Stimulated activated CD8-positive, alpha-beta memory T cell treated with anti-CD3 and anti-CD28 coated beads, Interleukin-4, amount 100 ng/mL, for 48 hours (primary cell): ENCODE data around the gene LLCFC1.

Source experiments
- DNase-seq: peaks from one replicate; pipeline ENCODE4 v3.0.0-alpha.2; 2020

LLCFC1 gene

DNA sequence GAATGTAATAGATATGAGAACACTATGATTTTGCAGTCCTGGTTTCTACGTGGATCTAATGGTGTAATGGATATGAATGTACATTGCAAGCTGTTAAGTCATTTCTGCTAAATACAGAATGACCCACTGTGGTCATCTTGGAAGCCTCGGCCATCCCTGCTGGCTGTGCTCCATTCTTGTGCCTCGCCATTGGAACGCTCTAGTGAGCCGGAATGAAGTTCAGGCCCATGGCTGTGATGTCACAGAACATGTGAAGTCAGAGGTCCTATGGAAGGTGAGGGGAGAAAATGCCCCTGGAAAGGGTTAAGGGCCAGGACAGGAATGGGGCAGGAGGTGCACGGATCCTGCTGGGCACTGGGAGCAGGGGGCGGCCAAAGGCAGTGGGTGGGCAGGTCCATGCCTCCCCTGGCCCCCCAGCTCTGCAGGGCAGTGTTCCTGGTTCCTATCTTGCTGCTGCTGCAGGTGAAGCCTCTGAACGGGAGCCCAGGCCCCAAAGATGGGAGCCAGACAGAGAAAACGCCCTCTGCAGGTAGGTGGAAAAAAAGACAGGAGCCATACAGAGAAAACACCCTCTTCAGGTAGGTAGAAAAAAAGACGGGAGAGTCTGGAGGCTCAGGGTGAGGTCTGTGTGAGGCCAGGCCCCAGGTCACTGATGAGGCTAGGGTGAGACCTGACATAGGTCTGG lies at the start of gene LLCFC1:
TSS of gene LLCFC1 (plus strand) at position 259 of the 685 bp plus-strand sequence. CDS start at position 397, 138 bp downstream.
- DNase-seq = no peak

DNA sequence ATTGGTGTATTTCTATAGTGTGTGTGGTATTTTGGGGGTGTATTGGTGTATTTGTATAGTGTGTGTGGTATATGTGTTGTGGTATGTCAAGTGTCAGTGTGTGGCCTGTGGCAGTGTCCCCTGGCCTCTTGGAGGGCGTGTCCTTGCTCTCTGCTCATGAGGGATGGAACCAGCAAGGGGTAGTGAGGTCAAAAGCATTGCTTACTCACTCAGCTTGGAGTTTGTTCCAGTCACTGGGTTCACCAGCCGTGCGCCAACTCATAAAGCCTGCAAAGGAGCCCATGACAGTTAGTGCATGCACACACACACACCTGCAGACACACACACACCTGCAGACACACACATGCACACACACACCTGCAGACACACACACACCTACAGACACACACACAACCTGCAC lies 49.5 kb upstream of the LLCFC1 start:
- DNase-seq = no peak

- DNase-seq = no peak
Measured at GRCh38 chr7:142890874-142891485, 48.3 kb upstream of the LLCFC1 start.

GRCh38 chr7:142891490-142892082 lies 47.7 kb upstream of the LLCFC1 start:
- no peak for DNase-seq

- no peak for DNase-seq
Measured at GRCh38 chr7:142892951-142893350, 46.3 kb upstream of the LLCFC1 start.

- no peak for DNase-seq
Measured at GRCh38 chr7:142894112-142894984, 44.9 kb upstream of the LLCFC1 start.

GRCh38 chr7:142894985-142895593 lies 44.2 kb upstream of the LLCFC1 start:
- no peak for DNase-seq

GRCh38 chr7:142896151-142896550 lies 43.1 kb upstream of the LLCFC1 start:
- no peak for DNase-seq

- DNase-seq = no peak
Measured at GRCh38 chr7:142896741-142897379, 42.4 kb upstream of the LLCFC1 start.

DNA sequence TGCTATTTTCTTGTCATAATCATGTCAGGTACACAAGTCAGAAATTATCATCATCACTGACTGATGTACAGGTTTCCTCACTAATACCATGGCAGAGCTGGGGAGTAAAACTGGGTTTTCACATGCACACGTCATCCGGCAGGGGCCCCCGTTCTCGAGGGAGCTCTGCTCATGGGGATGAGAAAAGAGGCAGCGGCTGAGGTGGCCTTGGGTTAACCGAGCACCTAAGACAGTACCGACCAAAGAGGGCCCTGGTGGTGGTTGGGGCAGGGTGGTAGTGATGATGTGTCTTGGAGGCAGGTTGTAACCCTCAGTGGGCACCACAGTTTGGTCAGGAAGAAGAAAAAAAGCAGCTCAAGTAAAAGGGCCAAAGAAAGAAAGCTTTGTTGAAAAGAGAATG lies 41.6 kb upstream of the LLCFC1 start:
- no peak for DNase-seq

- no peak for DNase-seq
Measured at GRCh38 chr7:142898377-142899170, 40.7 kb upstream of the LLCFC1 start.

DNA sequence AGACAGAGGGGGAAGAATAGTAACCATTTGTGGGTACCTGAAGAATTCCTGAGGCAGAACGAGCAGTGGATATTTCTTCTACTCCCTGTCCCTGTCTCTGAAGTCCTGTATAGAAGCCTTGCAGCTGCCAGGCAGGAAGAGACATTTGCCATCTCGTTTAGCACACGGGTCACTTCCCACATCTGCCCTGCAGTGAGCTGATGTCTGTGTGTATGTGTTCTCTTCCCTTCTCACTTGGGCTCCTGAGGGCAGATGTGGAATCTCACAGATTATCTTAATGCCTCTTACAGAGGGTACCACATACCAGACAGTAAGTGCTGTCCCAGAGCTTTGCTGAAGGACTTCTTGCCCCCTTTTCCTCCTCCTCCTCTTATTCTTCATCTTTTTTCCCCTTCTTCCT lies 39.6 kb upstream of the LLCFC1 start:
- DNase-seq = no peak

GRCh38 chr7:142901426-142902259 lies 37.6 kb upstream of the LLCFC1 start:
- DNase-seq = no peak

DNA sequence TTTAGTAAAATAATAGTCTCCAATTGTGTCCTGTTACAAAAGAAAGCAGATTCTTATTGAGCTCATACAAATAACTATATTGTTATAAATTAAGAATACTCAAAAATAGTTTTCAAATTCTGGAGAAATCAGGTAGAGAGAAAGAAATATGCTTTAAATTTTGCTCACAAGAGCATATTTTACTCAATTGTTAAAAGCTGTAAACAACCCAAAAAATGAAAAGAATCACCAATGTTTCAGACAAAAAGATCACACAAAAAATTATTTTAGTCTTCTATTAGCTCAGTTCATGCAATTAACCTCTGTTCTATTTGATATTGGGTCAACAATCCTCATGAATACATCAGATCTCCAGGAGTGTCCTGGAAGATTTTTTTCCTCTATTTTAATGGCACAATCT lies 35.2 kb upstream of the LLCFC1 start:
- DNase-seq = no peak

- no peak for DNase-seq
Measured at GRCh38 chr7:142905759-142906158, 33.5 kb upstream of the LLCFC1 start.

GRCh38 chr7:142906643-142907042 lies 32.6 kb upstream of the LLCFC1 start:
- DNase-seq = no peak

- DNase-seq = no peak
Measured at GRCh38 chr7:142908290-142908689, 31.0 kb upstream of the LLCFC1 start.

GRCh38 chr7:142908921-142909890 lies 30.1 kb upstream of the LLCFC1 start:
- no peak for DNase-seq

DNA sequence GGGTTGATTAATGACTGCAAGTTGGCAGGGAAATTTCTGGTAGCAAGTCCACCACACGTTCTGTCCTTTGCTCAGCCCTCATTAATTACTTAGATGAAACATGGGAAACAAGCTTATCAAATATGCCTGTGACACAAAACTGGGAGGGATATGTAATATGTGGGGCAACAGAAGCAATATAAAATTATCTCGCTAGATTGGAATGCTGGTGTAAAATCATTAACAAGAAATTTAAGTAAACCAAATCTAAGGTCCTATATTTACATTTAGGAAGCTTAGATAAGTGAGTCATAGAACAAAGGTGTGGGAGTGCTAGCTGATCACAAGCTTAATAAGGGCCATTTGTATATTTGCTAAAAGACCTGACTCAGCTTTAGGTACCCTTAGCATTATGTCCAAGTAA lies 29.3 kb upstream of the LLCFC1 start:
- no peak for DNase-seq
